Astrocyte (in vitro differentiated cells and primary cell): ENCODE measurements around the gene CENPX.

Experiments
- CTCF ChIP-seq: IDR thresholded peaks from 2 replicates; pipeline ENCODE4 v1.5.1; 2011; ENCODE audit warnings: low read depth, mild to moderate bottlenecking, inconsistent platforms, low read length, moderate library complexity; ENCODE audit not compliant: insufficient read depth
- EZH2 ChIP-seq: IDR thresholded peaks from 2 replicates; pipeline ENCODE4 v1.6.1; 2012; ENCODE audit warnings: mild to moderate bottlenecking, low read length, inconsistent platforms; ENCODE audit not compliant: insufficient read depth

- TF ChIP-seq CTCF = no peak
- no peak for TF ChIP-seq EZH2
Observed at GRCh38 chr17:82021900-82022309, 773 bp downstream of the CENPX start.
